ENCODE measurements around the gene TESK2.

DNA sequence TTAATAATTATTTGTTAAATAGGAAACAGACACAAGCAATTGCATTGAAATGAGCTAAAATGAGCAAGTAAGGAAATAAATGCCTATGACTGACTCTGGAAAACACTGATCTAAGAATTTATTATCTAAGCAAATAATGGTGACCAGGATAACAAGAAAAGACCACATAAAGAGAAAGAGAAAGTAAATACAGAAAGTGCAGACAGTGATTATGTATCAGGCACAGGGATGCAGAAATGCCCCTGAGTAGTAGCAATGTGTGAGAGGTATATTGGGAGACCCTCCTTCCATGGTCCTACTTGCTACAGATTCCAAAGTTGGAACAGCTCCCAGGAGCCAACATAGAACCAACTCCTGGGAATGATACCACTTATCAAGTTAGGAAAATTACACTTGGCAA lies 117.4 kb downstream of the TESK2 start:
- TF ChIP-seq, protein P1, sequence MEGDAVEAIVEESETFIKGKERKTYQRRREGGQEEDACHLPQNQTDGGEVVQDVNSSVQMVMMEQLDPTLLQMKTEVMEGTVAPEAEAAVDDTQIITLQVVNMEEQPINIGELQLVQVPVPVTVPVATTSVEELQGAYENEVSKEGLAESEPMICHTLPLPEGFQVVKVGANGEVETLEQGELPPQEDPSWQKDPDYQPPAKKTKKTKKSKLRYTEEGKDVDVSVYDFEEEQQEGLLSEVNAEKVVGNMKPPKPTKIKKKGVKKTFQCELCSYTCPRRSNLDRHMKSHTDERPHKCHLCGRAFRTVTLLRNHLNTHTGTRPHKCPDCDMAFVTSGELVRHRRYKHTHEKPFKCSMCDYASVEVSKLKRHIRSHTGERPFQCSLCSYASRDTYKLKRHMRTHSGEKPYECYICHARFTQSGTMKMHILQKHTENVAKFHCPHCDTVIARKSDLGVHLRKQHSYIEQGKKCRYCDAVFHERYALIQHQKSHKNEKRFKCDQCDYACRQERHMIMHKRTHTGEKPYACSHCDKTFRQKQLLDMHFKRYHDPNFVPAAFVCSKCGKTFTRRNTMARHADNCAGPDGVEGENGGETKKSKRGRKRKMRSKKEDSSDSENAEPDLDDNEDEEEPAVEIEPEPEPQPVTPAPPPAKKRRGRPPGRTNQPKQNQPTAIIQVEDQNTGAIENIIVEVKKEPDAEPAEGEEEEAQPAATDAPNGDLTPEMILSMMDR (IDR thresholded peaks at IDR 0.05; ENCODE audit: poor library complexity, severe bottlenecking) = no peak
- TF ChIP-seq EZH2 (IDR thresholded peaks at IDR 0.05; ENCODE audit: borderline replicate concordance, insufficient read depth, low read length, poor library complexity, severe bottlenecking) (no peak), SMC3 (conservative IDR thresholded peaks at IDR 0.05; ENCODE audit: poor library complexity) (no peak), TAF1 (IDR thresholded peaks at IDR 0.05; ENCODE audit: low read depth) (no peak)

All from neural cell (in vitro differentiated cells).